Stimulated activated memory B cell treated with anti-CD40 and anti-IgM and Interleukin-4, amounts not matched to agents 10 μg/mL and 1 μg/mL and 100 μg/mL, for 72 hours (primary cell): ENCODE results near the gene ZPR1.

Source experiments
- ATAC-seq: fragments of 150-1000 bp; cut with Tn5 transposase; 2 replicates; pipeline ENCODE4 v1.10.0; 2021
- H3K27ac Mint-ChIP-seq: one replicate; pipeline ENCODE4 v1.8.0; 2022; ENCODE audit warnings: mild to moderate bottlenecking, mixed read lengths
- H3K27me3 Mint-ChIP-seq: one replicate; pipeline ENCODE4 v1.8.0; 2022; ENCODE audit warnings: mixed read lengths
- H3K36me3 Mint-ChIP-seq: one replicate; pipeline ENCODE4 v1.8.0; 2022; ENCODE audit warnings: mixed read lengths
- H3K4me1 Mint-ChIP-seq: one replicate; pipeline ENCODE4 v1.8.0; 2022; ENCODE audit warnings: mixed read lengths
- H3K4me3 Mint-ChIP-seq: one replicate; pipeline ENCODE4 v1.8.0; 2022; ENCODE audit warnings: mild to moderate bottlenecking, moderate library complexity, mixed read lengths
- H3K9me3 Mint-ChIP-seq: one replicate; pipeline ENCODE4 v1.8.0; 2022; ENCODE audit warnings: mixed read lengths

Gene ZPR1

DNA sequence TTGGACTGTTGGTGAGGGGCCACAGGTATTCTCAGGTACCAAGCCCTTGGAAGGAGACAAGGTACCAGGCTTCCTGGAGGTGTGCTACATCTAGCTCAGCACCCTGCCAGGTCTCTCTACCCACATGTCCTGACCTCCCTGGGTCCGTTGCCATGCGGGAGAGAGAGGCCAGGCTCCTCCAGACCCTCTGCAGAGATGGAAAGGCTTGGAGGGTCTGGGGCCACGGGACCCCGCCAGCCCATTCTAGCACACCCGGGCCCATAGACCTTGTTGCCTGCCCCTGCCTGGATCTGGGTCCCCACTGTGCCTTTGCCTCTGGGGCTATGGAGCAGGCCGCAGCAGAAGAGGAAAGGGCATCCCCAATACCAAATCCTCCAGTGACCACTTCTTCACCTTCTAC lies 39.6 kb upstream of the ZPR1 start:
- Mint-ChIP-seq H3K27me3 (peaks cover 11% of the 10 kb centered on the region), H3K4me3 (no peak overlapping the region), H3K27ac (no peak overlapping the region), H3K9me3 (no peaks in the 10 kb centered on the region), H3K36me3 (no peaks in the 10 kb centered on the region), H3K4me1 (no peaks in the 10 kb centered on the region)
- ATAC-seq = no peak

DNA sequence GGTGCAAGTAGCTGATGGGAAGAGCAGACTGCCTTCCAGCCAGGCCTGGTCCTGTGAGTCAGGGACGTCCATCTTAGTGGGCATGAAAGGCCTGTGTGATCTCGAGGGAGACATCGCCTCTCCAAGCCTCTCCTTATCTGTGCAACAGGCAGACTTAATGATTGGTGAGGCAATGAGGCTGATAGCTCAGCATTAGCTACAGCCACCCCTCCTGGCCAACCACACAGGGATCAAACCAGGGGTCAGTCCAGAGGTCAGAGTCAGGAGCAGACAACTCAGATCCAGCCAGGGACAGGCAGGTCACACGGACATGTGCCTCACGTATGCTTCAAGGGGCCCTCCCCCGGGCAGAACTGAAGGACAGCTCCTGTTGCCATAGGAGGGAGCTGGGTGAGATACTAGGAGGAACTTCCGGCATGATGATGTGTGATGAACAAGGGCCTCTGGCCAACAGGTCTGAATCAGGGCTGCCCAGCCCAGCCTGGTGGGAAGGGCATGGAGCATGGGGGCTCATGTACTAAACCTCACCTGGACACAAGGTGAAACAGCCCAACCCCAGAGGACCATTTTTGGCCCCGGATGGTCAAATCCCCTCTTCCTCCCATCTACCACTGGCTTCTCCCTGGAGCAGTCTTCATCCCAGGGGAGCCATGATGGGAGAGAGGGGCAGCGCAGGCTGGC lies 39.1 kb upstream of the ZPR1 start:
- Mint-ChIP-seq H3K4me1 (no peaks in the 10 kb centered on the region), H3K9me3 (no peaks in the 10 kb centered on the region), H3K36me3 (no peaks in the 10 kb centered on the region), H3K4me3 (no peak overlapping the region), H3K27me3 (peaks cover 11% of the 10 kb centered on the region), H3K27ac (no peak overlapping the region)
- ATAC-seq = no peak

DNA sequence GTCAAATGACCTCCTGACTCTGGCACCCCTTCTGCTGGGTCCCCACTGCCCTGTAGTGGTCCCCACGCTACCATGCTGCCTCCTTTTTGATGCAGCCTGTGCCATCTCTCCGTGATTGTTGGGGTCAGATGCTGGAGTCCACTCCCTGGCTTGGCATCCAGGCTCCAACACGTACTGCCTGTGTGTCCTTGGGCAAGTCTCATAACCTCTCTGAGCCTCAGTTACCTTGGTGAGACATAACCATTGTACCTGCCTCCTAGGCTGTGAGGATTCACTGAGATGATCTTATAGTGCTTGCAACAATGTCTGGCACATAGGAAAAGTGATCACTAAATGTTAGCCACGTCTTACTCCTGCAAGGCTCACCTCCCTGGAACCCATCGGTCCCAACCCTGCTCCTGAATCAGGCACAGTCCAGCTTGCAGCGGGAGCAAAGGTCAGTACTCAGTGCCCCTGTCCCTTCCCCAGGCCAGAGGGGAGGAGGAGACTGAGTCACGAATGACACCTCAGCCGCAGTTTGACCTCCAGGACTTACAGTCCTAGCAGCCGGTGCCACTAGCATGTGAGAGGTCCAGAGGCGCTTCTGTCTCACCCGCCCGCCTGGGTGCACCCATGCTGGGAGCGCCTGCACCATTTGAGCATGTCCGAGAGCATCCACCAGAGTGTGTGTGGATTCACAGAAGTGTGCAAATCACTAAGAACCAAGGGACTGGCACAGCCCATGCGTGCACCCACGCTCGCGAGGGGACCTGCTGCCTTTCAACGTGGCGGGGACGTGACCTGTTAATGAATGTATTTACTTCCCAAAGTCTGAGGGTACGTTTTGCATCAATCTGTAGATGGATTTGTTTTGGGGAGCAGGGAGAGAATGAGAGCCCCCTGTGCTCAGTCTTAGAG lies 38.3 kb upstream of the ZPR1 start:
- no peaks in the 10 kb centered on the region for H3K9me3 Mint-ChIP-seq
- ATAC-seq = no peak
- no peak overlapping the region for H3K27ac Mint-ChIP-seq
- peaks cover 6% of the 10 kb centered on the region for H3K27me3 Mint-ChIP-seq
- H3K4me3 Mint-ChIP-seq = no peak overlapping the region
- no peaks in the 10 kb centered on the region for H3K4me1 Mint-ChIP-seq
- H3K36me3 Mint-ChIP-seq = no peaks in the 10 kb centered on the region

DNA sequence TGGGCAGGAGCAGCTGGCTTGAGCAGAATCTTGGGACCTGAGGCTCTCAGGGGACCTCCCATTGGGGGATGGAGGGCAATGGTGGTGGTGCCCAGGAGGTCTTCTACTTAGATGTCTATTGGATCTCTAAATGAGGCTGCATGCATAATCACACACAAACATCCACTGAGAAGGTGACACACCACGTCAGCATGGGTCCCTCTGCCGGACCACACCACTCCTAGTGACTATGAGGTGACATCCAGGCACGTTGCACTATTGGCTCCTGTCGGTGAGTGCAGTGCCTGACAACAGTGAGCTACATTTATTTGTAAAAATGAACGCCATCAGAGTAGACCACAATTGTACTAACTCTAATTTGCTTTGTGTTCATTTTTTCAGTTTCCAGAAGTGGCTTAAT lies 37.6 kb upstream of the ZPR1 start:
- no peak overlapping the region for H3K27ac Mint-ChIP-seq
- no peaks in the 10 kb centered on the region for H3K27me3 Mint-ChIP-seq
- H3K4me3 Mint-ChIP-seq = no peak overlapping the region
- no peaks in the 10 kb centered on the region for H3K4me1 Mint-ChIP-seq
- H3K9me3 Mint-ChIP-seq = no peaks in the 10 kb centered on the region
- no peaks in the 10 kb centered on the region for H3K36me3 Mint-ChIP-seq
- ATAC-seq = no peak

DNA sequence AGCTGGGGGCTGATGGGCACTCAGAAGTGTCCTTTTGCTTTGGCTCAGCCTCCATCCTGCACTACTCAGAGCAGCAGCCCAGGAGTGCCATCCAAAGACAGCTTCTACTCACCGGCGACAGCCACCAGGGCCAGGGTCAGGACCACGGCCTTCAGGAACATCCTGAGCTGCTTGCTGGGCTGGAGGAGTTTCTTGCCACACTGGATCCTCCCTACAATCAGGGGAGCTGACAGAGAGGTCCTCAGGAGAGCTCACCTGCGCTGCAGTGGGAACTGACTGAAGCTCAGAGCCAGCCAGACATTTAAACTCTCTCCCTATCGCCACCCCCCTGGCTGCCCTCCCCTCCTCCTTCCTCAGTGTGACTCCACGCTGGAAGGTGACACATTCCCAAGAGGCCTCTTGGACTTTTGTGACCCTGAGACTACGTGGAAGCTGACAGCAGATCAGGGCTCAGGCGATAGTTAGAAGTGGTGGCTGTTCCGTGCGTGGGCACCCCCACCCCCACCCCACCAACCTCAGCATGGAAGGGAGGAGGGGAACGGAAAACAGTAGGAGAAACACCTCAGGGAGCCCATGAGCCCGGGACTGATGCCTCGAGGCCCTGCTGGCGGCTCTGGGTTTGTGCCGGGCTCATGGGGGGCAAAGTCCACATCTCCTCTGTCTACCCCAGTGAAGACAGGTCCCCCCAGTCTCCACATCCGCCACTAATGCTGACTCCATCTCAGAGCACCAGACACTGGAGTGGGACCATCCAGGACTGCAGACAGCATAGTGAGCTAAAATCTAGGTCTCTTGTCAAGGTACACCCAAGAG lies 35.4 kb upstream of the ZPR1 start, which contains the start of gene APOA4:
APOA4 (minus strand) TSS at position 274 of the 813 bp plus-strand sequence; CDS start at position 161, 113 bp downstream.
- no peak for ATAC-seq
- no peak within 1 kb of the TSS for H3K4me3 Mint-ChIP-seq
- H3K4me1 Mint-ChIP-seq = no peaks in the 10 kb centered on the region
- H3K36me3 Mint-ChIP-seq = no peaks in the 10 kb centered on the region
- H3K9me3 Mint-ChIP-seq = no peaks in the 10 kb centered on the region
- H3K27ac Mint-ChIP-seq = no peak within 1 kb of the TSS
- H3K27me3 Mint-ChIP-seq = no peaks in the 10 kb centered on the region

DNA sequence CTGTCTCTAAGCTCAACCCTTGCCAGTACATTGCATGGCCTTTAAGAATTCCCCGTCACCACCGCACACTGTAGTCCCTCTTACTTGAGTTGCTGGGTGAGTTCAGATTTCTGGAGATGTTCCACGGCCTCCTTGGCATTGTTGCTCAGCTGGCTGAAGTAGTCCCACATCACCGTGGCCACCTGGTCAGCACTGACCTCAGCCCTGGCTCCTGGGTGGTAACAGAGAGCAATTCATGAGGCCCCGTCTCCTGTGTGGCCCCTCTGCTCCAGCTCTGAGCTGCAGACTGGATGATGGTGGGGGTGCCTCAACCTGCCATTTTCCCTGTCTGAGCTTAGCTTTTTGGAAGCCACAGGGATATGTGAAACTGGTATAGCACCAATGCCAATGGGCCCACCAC lies 34.8 kb upstream of the ZPR1 start:
- H3K9me3 Mint-ChIP-seq = no peaks in the 10 kb centered on the region
- no peaks in the 10 kb centered on the region for H3K4me1 Mint-ChIP-seq
- no peak overlapping the region for H3K4me3 Mint-ChIP-seq
- no peaks in the 10 kb centered on the region for H3K27me3 Mint-ChIP-seq
- H3K27ac Mint-ChIP-seq = no peak overlapping the region
- no peaks in the 10 kb centered on the region for H3K36me3 Mint-ChIP-seq
- no peak for ATAC-seq

DNA sequence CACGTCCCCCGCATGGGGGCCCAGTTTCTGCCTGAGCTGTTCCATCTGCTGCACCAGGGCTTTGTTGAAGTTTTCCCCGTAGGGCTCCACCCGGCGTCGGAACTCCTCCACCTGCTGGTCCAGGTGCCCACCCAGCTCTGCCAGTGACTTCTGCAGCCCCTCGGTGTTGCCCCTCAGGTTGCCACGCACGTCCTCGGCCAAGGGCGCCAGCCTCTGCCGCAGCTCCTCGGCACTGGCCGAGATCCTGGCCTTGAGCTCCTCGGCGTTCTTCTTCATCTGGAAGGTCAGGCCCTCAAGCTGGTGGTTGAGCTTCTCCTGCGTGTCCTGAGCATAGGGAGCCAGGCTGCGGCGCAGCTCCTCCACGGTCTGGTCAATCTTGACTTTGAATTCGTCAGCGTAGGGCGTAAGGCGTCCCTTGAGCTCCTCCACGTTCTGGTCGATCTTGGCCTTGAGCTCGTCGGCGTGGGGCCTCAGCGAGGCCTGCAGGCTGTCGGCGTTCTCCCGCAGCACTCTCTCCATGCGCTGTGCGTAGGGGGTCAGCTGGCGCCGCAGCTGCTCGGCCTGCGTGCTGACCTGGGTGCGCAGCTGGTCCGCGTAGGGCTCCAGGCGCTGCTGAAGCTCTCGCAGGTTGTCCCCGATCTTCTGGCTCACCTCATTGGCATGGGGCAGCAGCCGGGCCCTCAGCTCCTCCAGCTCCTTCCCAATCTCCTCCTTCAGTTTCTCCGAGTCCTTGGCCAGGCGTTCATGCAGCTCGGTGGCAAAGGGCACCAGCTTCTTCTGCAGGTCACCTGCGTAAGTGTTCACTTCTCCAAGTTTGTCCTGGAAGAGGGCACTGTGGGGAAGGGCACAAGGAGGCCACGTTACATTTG lies 33.5 kb upstream of the ZPR1 start:
- no peak for ATAC-seq
- no peaks in the 10 kb centered on the region for H3K36me3 Mint-ChIP-seq
- no peak overlapping the region for H3K4me3 Mint-ChIP-seq
- H3K27ac Mint-ChIP-seq = no peak overlapping the region
- H3K27me3 Mint-ChIP-seq = no peaks in the 10 kb centered on the region
- H3K4me1 Mint-ChIP-seq = no peaks in the 10 kb centered on the region
- H3K9me3 Mint-ChIP-seq = no peaks in the 10 kb centered on the region

DNA sequence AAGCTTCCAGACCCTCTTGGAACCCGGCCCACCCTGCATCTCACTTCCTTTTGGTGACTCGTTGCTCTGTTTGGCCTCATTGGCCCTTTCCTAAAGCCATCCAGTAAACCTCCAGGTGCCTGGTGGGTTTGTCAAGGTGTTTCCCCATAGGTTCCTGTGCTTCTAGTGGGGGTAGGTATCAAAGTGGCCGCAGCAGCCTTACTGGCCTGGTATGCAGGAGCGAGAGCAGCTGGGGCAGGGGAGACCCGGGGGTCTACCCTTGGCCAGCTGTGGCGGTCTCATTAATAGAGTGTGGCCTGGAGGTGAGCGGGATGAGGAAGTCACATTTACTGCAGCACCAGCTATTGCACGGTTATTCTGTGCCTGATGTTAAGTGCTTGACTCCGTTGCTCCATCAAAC lies 31.2 kb upstream of the ZPR1 start:
- Mint-ChIP-seq H3K4me1 (no peaks in the 10 kb centered on the region), H3K36me3 (no peaks in the 10 kb centered on the region), H3K27ac (no peak overlapping the region), H3K4me3 (no peak overlapping the region), H3K9me3 (no peaks in the 10 kb centered on the region), H3K27me3 (peaks cover under 1% of the 10 kb centered on the region)
- no peak for ATAC-seq

- Mint-ChIP-seq H3K27me3 (peaks cover 8% of the 10 kb centered on the region), H3K36me3 (no peaks in the 10 kb centered on the region), H3K9me3 (no peaks in the 10 kb centered on the region), H3K4me1 (no peaks in the 10 kb centered on the region), H3K4me3 (no peak overlapping the region), H3K27ac (no peak overlapping the region)
- no peak for ATAC-seq
Observed at GRCh38 chr11:116814502-116814901, 26.7 kb upstream of the ZPR1 start.

DNA sequence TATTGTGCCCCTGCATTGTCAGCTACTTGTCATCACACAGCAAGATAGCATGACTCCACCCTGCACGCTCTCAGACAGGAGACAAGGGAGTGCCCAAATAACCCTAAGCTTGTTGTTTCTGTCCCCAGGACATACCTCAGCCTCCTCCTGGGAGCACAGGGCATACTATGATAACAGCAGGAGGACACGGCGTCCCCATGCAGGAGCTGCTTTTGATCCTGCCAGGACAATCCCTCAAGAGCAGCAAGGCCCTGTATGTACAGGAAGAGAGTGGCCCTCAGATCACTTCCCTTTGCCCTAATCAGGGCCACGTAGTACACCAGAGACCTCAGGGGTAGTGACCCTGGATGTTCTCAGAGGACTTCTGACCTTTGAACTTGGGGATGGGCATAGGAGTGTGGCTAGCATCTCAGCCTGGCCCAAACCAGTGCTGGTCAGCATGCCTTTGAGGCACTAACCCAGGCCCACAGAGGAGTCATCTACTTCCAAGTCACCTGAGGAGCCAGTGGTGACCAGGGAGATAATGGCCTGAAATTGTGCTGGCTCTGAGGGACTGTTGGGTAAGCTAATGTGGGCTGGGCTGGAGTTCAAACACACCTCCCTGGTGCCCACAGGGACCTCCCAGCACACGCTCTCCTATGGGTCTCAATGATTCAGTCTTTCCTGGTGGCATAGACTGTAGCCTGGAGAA lies 26.1 kb upstream of the ZPR1 start:
- Mint-ChIP-seq H3K9me3 (no peaks in the 10 kb centered on the region), H3K36me3 (no peaks in the 10 kb centered on the region)

GRCh38 chr11:116813170-116813569 lies 25.3 kb upstream of the ZPR1 start:
- no peaks in the 10 kb centered on the region for H3K36me3 Mint-ChIP-seq
- H3K27ac Mint-ChIP-seq = no peak overlapping the region
- H3K4me3 Mint-ChIP-seq = no peak overlapping the region
- H3K9me3 Mint-ChIP-seq = no peaks in the 10 kb centered on the region
- ATAC-seq = no peak
- H3K27me3 Mint-ChIP-seq = peaks cover 17% of the 10 kb centered on the region
- H3K4me1 Mint-ChIP-seq = no peaks in the 10 kb centered on the region

More for the DNA sequence above, 26.1 kb upstream of the ZPR1 start:
- H3K4me3 Mint-ChIP-seq = no peak overlapping the region
- ATAC-seq = no peak
- peaks cover 10% of the 10 kb centered on the region for H3K27me3 Mint-ChIP-seq
- no peaks in the 10 kb centered on the region for H3K4me1 Mint-ChIP-seq
- no peak overlapping the region for H3K27ac Mint-ChIP-seq

- H3K27ac Mint-ChIP-seq = no peak overlapping the region
- H3K9me3 Mint-ChIP-seq = no peaks in the 10 kb centered on the region
- no peaks in the 10 kb centered on the region for H3K4me1 Mint-ChIP-seq
- no peak for ATAC-seq
- no peak overlapping the region for H3K4me3 Mint-ChIP-seq
- H3K36me3 Mint-ChIP-seq = no peaks in the 10 kb centered on the region
- H3K27me3 Mint-ChIP-seq = peaks cover 28% of the 10 kb centered on the region
Observed at GRCh38 chr11:116812109-116812508, 24.3 kb upstream of the ZPR1 start.

- Mint-ChIP-seq H3K27ac (no peak overlapping the region), H3K9me3 (no peaks in the 10 kb centered on the region), H3K4me3 (no peak overlapping the region), H3K4me1 (no peaks in the 10 kb centered on the region), H3K36me3 (no peaks in the 10 kb centered on the region), H3K27me3 (peaks cover 36% of the 10 kb centered on the region)
- ATAC-seq = no peak
Observed at GRCh38 chr11:116811194-116811593, 23.4 kb upstream of the ZPR1 start.
